Vagina (tissue), 2 donors: Measurements from ENCODE around the gene RNF223.

Experiments used
- CTCF ChIP-seq, 3 experiments: fragments of 450-650 bp in 2 of 3; fragments of 200-600 bp in 1 of 3; sonication (generic) in 1 of 3; IDR thresholded peaks; one replicate each; pipeline ENCODE4 v1.5.1; 2017 to 2019; ENCODE audit warnings: antibody characterized with exemption in 3 of 3, mild to moderate bottlenecking in 2 of 3, moderate library complexity in 2 of 3
- POLR2A ChIP-seq, 2 donors: fragments of 450-650 bp; IDR thresholded peaks; one replicate each; pipeline ENCODE4 v1.6.1; 2017; ENCODE audit warnings: antibody characterized with exemption in 2 of 2, mild to moderate bottlenecking in 2 of 2, moderate library complexity in 2 of 2
- POLR2AphosphoS5 ChIP-seq, 2 donors: sonication (generic); formaldehyde crosslinking; IDR thresholded peaks; one replicate each; pipeline ENCODE4 v1.9.0; 2017; ENCODE audit warnings: antibody characterized with exemption in 2 of 2, mild to moderate bottlenecking in 2 of 2, low read depth in 1 of 2; ENCODE audit not compliant: insufficient read depth in 1 of 2

GRCh38 chr1:1071486-1072298 is 2.4 kb downstream of the RNF223 start:
- no peak for TF ChIP-seq CTCF (IDR thresholded peaks at IDR 0.05)
- no peak for TF ChIP-seq POLR2A (IDR thresholded peaks at IDR 0.05)
- TF ChIP-seq POLR2AphosphoS5 (IDR thresholded peaks at IDR 0.05; ENCODE audit: insufficient read depth in 1 of 2, low read depth in 1 of 2) = no peak
